Stimulated activated CD8-positive, alpha-beta memory T cell treated with anti-CD3 and anti-CD28 coated beads, Interleukin-7, amount 100 ng/mL, for 1 hour (primary cell): ENCODE results near the gene SLC2A4RG.

ENCODE experiments used
- DNase-seq, 2 donors: peaks; one replicate each; pipeline ENCODE4 v3.0.0-alpha.2; 2020; ENCODE audit warnings: low read depth in 2 of 2

Gene SLC2A4RG

GRCh38 chr20:63699466-63700198 lies 39.9 kb upstream of the SLC2A4RG start:
- no peak for DNase-seq

- DNase-seq, result no peak
These were observed 39.2 kb upstream of the SLC2A4RG start for GRCh38 chr20:63700199-63701050.

- no peak for DNase-seq
These were observed 38.6 kb upstream of the SLC2A4RG start for GRCh38 chr20:63701051-63701328.

GRCh38 chr20:63701329-63702035 lies 38.1 kb upstream of the SLC2A4RG start:
- DNase-seq, result no peak

DNA sequence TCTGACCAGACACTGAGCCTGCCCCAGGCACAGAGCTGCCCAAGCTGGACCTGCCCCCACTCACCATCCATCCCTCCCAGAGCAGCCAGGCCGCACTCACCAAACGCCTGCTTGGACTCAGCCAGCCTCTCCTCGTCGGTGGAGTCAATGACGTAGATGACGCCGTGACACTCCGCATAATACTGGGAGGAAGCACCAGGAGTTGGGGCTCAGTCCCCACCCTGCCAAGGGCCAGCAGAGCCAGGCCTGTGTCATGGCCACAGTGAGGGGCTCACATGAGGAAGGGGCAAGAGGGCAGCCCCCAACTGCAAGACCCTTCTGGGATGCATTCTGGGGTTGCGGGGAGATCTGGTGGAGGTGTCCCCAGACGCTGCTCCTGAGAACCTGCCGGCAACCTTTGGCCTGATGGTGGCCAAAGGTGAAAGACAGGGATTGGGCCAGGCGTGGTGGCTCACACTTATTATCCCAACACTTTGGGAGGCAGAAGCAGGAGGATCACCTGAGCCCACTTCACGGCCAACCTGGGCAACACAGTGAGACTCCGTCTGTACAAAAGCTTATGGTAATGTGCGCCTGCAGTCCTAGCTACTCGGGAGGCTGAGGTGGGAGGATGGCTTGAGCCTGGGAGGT lies 37.4 kb upstream of the SLC2A4RG start:
- no peak for DNase-seq

- no peak for DNase-seq
These were observed 36.7 kb upstream of the SLC2A4RG start for GRCh38 chr20:63702751-63703470.

DNA sequence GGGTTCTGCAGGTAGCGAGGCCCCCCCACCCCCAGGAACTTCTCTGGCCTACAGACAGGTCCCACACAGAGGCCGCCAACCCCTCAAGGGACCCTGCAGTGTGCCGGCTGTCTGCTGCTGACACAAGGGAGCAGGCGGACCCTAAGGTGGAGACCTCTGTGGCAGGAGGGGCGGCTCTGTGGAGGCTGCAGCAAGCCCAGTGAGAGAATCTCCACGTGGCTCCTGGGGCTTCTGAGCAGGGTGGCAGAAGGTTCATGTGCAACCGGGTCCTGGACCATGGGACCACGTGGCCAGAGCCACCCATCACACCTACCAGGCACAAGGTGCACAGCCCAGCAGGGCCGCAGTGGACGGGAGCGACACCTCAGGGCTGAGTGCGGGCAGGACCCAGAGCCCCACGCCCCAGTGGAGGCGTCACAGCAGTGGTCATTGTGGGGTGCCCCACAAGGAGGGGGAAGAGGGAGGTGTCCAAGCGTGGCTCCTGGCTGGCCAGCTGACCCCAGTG lies 36.1 kb upstream of the SLC2A4RG start:
- no peak for DNase-seq

DNA sequence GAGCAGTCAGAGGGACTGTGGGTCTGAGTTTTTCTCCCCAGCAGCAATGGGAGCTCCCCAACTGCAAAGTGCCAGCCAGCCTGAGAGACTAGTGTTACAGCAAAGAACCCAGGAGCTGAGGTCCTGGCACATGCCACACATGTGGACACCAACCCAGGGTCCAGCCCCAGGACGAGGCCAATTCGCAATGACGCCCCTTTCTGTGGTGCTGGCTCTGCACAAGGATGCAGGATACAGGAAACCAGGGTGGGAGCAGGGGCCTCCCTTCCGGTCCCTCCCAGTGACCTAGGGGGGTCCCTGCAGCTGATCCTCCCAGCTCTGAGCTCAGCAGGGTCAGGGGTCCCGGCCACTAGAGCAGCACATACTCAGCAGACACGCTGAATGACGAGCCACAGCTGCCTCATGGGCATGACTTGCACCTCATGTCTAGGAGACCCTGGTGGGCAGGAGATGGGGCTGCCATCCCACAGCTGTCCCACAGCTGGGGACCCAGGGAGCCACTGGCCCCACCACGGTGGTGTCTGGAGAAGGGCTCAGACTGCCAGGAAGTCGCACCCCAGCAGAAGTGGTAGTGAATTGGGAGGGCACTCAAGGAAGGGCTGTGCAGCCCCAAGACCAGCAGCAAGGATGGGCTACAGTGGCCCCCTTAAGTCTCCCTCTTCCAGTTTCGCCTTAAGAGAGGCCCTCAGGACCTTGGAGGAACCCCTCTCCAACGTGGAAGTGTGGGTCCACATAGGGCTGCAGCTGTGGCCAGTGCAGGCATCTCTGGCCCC lies 35.4 kb upstream of the SLC2A4RG start:
- DNase-seq, result no peak

- DNase-seq, result no peak
These were observed 34.8 kb upstream of the SLC2A4RG start for GRCh38 chr20:63704749-63705117.

DNA sequence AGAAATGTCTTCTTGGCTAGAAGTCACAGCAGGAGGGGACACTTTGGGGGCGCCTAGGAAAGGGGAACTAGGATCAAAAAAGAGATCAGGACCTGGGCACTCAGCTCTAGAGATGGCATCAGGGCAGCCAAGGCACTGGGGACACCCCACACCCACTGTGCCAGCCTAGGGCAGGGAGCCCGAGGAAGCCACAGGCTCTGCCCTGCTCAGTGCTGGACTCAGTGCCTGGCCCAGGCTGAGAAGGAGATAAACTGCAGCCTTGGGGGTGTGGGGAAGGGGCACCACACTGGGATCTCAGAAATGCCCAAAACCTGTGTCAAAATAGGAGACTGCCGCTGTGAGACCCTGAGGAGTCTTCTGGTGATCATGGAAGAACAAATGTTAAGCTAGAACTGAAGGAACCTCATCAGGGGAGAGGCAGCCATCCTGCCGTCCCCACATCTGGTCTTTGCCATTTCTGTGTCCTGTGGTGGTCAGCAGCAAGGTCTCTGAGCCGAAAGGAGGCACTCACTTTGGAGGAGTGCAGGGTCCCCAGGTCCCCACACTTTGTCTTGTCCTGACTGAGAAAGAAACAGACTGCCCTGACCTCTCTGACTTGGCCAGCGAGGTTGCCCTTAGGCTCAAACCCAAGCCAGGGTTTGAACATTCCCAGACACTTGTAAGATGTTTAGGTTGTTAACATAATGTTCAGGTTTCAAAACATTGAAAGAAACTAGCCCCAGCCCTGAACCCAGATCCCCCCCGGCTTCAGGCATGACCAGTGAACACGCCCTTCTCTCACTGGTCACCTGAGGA lies 34.1 kb upstream of the SLC2A4RG start:
- no peak for DNase-seq

DNA sequence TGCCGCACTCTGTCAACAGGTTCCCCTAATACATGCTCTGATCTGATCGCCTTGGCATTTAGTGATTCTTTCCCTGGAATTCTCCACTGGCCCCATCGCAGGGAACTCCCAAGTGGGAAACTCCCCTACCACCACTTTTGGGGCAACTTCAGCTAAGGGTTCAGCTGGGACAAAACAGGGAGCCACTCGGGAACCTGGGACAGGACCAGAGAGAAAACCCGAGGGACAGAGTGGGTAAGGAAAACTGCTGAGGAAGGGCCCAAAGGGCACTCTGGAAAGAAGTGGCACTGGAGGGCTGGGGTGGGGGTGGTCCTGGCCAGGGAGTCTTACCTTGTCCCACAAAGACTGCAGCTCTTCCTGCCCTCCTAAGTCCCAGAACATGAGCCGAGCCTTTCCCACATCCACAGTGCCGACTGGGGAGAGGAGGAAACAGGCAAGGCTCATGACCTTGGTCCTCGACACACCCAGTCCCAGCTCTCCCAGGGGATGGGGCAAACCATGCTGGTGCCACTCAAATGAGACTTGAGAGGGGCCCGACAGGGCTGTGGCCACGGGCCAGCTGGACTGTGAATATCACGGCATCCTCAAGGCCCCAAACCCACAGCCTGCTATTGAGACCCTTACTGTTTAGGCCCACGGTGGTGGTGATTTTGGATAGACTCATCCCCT lies 33.4 kb upstream of the SLC2A4RG start:
- DNase-seq, result no peak

DNA sequence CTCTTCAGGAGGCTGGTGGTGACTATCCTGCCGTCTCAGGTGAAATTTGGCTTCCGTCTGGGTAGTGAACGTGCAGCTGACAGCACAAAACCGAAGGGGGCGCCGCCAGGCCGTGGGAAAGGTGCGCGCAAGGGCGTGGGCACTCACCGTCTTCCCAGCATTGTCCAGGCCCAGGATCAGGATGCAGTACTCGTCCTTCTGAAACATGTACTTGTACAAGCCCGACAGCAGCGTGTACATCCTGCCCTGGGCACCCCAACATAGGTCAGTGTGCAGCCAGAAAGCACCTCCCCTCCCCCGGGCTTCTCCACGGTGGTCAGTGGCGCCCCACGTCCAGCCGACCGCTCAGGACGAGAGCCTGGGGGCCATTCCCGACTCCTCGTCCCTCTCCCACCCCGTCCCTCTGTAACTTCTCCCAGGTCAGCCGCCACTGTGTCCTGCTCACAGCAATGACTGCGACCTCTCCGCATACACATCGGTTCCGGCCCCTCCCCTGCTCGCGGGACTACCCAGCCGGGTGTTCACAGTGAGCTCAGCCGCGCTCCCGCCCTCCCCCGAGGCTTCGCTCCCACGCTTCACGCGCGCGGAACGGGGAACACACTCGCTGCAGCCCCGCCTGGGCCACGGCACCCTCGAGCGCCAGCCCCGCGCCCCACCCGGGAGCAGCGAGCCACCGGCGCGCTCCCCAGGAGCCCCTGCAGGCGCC lies 32.6 kb upstream of the SLC2A4RG start:
- peak in 1 of 2 donors; percentile 29 for DNase-seq

- DNase-seq, result peak; percentile 73 to 74
These were observed 31.8 kb upstream of the SLC2A4RG start, which contains the start of the genes ARFRP1 and ZGPAT for GRCh38 chr20:63707558-63708300. ARFRP1 (minus strand) TSS chr20:63707976; CDS start chr20:63707091, 885 bp downstream. ZGPAT (plus strand) TSS chr20:63708039; CDS start chr20:63708581, 542 bp downstream.

- no peak for DNase-seq
These were observed 31.1 kb upstream of the SLC2A4RG start for GRCh38 chr20:63708301-63709148.

- no peak for DNase-seq
These were observed 30.4 kb upstream of the SLC2A4RG start for GRCh38 chr20:63709149-63709527.

DNA sequence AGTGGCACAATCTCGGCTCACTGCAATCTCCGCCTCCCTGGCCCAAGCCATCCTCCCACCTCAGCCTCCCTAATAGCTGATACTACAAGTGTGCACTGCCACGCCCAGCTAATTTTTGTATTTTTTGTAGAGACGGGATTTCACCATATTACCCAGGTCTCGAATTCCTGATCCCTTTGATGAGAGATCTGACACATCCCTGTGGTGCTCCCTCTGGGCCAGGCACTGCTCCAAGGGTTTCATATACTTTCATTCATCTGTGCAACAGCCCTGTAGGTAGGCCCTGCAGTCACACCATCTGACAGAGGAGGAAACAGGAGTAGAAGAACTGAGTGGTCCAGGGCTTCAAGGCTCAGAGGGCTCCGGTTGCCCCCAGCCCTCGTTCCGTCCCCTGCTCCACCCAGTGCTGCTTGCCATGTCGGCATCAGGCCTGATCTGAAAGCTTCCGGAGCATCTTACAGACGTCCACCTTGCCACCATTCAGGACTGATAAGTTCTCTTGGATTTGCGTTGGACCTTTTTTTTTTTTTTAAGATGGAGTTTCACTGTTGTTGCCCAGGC lies 28.4 kb upstream of the SLC2A4RG start:
- DNase-seq, result no peak
